CD4-positive, CD25-positive, alpha-beta regulatory T cell (primary cell): ENCODE results near the gene ATP2B2. TPM values are rescaled to one million over a fixed set of nuclear protein-coding genes. Genes with fewer than 3 reads are reported as not detected.
"Not testable (repeated sequence)": the region's sequence is repeated elsewhere in the genome, so short reads cannot be mapped to it uniquely, and the experiment has no call there.

Experiments used
- ATAC-seq, 2 donors: fragments of 150-1000 bp; cut with Tn5 transposase; one replicate each; pipeline ENCODE4 v1.10.0; 2021; ENCODE audit warnings: low read depth in 2 of 2, moderate number of reproducible peaks in 2 of 2, moderate library complexity in 1 of 2
- DNase-seq, 3 donors: peaks; one replicate each; pipeline versions ENCODE4 v3.0.0 to v3.0.0-alpha.2; 2012 to 2022; ENCODE audit warnings: mixed read lengths in 1 of 3
- H3K27ac ChIP-seq: one replicate; pipeline ENCODE4 v1.7.0; 2013; ENCODE audit warnings: mild to moderate bottlenecking, low read length; ENCODE audit not compliant: insufficient read depth, poor library complexity, severe bottlenecking
- H3K27me3 ChIP-seq: one replicate; pipeline ENCODE4 v1.7.0; 2013; ENCODE audit warnings: low read length; ENCODE audit not compliant: control insufficient read depth, insufficient read depth
- H3K36me3 ChIP-seq: one replicate; pipeline ENCODE4 v1.7.0; 2013; ENCODE audit warnings: mild to moderate bottlenecking, low read length, moderate library complexity; ENCODE audit not compliant: control insufficient read depth, insufficient read depth
- H3K4me1 ChIP-seq: 2 replicates; pipeline ENCODE4 v1.7.0; 2013; ENCODE audit warnings: mild to moderate bottlenecking, low read length; ENCODE audit not compliant: insufficient read depth, control insufficient read depth, poor library complexity, severe bottlenecking
- H3K4me3 ChIP-seq: one replicate; pipeline ENCODE4 v1.7.0; 2013; ENCODE audit warnings: low read depth, mild to moderate bottlenecking, low read length, moderate library complexity
- H3K9me3 ChIP-seq, 2 experiments: 1 replicate in 1 of 2; 2 replicates in 1 of 2; pipeline ENCODE4 v1.7.0; 2013; ENCODE audit warnings: low read length in 2 of 2, mild to moderate bottlenecking in 1 of 2, moderate library complexity in 1 of 2; ENCODE audit not compliant: control insufficient read depth in 2 of 2
- H3K27ac Mint-ChIP-seq, 3 donors: one replicate each; pipeline ENCODE4 v1.8.0; 2020 to 2022; ENCODE audit warnings: mild to moderate bottlenecking in 3 of 3, mixed read lengths in 3 of 3, moderate library complexity in 2 of 3
- H3K27me3 Mint-ChIP-seq: one replicate; pipeline ENCODE4 v1.8.0; 2022; ENCODE audit warnings: mild to moderate bottlenecking, mixed read lengths
- H3K36me3 Mint-ChIP-seq: one replicate; pipeline ENCODE4 v1.8.0; 2020; ENCODE audit warnings: mixed read lengths
- H3K4me1 Mint-ChIP-seq, 4 donors: one replicate each; pipeline ENCODE4 v1.8.0; 2020 to 2022; ENCODE audit warnings: mixed read lengths in 4 of 4, mild to moderate bottlenecking in 1 of 4
- H3K4me3 Mint-ChIP-seq, 4 donors: one replicate each; pipeline ENCODE4 v1.8.0; 2020 to 2022; ENCODE audit warnings: mild to moderate bottlenecking in 4 of 4, mixed read lengths in 4 of 4, moderate library complexity in 3 of 4
- H3K9me3 Mint-ChIP-seq, 7 donors: one replicate each; pipeline ENCODE4 v1.8.0; 2020 to 2022; ENCODE audit warnings: mixed read lengths in 7 of 7, mild to moderate bottlenecking in 3 of 7, moderate library complexity in 2 of 7
- polyA plus RNA-seq, 4 donors: library from polyadenylated mRNA; unstranded; fragments of 300-500 nt; fragmentation: Illumina TruSeq; gene quantifications; one replicate each; pipeline ENCODE4 v1.2.3, GENCODE V29; 2021
- total RNA-seq: library from RNA; stranded (reverse); gene quantifications from one replicate; pipeline ENCODE4 v1.2.3, GENCODE V29; 2022

Gene ATP2B2
- total and polyA plus RNA-seq, 5 donors from 2014 or later = 0.13 TPM; not detected in 4

DNA sequence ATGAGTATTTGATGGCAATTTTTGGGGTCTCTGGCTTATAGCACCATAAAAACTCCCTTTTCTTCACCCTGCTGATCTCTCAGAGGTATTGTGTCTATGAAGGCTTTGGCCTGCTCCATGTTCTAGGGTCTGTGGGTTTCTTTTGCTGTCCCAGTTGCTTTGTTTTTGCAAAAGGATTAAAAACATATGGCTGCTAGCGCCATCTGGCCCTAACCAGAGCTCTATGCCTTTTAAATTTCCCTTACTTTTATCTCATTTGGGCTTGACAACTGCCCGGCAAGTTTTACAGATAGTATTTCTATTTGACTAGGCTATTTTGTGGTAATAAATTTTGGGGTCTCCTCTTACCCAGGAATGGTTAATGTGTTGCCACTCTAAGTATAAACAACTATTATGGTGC, 206.2 kb downstream of the ATP2B2 start:
- Mint-ChIP-seq H3K9me3 (no peaks in the 10 kb centered on the region), H3K27me3 (no peaks in the 10 kb centered on the region), H3K36me3 (peaks cover 41% of the 10 kb centered on the region), H3K27ac (peak overlapping the region; percentile 52 to 75 (median 54)), H3K4me3 (no peak overlapping the region), H3K4me1 (peaks cover 0 to 13% (median 8%) of the 10 kb centered on the region in 4 donors)
- Histone ChIP-seq H3K27ac (no peak overlapping the region), H3K4me3 (no peak overlapping the region), H3K27me3 (no peaks in the 10 kb centered on the region), H3K9me3 (no peaks in the 10 kb centered on the region), H3K36me3 (peaks cover 55% of the 10 kb centered on the region), H3K4me1 (no peaks in the 10 kb centered on the region)
- DNase-seq (no peak), ATAC-seq (no peak)

DNA sequence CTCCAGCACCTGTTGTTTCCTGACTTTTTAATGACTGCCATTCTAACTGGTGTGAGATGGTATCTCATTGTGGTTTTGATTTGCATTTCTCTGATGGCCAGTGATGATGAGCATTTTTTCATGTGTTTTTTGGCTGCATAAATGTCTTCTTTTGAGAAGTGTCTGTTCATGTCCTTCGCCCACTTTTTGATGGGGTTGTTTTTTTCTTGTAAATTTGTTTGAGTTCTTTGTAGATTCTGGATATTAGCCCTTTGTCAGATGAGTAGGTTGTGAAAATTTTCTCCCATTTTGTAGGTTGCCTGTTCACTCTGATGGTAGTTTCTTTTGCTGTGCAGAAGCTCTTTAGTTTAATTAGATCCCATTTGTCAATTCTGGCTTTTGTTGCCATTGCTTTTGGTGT, 207.3 kb downstream of the ATP2B2 start:
- not testable (repeated sequence) for H3K27me3 ChIP-seq, H3K27me3 Mint-ChIP-seq, H3K27ac ChIP-seq, H3K4me1 ChIP-seq, ATAC-seq, H3K9me3 ChIP-seq, H3K4me3 ChIP-seq, H3K4me3 Mint-ChIP-seq, H3K9me3 Mint-ChIP-seq, DNase-seq, H3K27ac Mint-ChIP-seq
- Mint-ChIP-seq H3K4me1 (peaks cover 0 to 14% (median 10%) of the 10 kb centered on the region in 4 donors), H3K36me3 (peaks cover 34% of the 10 kb centered on the region)
- peaks cover 44% of the 10 kb centered on the region for H3K36me3 ChIP-seq

DNA sequence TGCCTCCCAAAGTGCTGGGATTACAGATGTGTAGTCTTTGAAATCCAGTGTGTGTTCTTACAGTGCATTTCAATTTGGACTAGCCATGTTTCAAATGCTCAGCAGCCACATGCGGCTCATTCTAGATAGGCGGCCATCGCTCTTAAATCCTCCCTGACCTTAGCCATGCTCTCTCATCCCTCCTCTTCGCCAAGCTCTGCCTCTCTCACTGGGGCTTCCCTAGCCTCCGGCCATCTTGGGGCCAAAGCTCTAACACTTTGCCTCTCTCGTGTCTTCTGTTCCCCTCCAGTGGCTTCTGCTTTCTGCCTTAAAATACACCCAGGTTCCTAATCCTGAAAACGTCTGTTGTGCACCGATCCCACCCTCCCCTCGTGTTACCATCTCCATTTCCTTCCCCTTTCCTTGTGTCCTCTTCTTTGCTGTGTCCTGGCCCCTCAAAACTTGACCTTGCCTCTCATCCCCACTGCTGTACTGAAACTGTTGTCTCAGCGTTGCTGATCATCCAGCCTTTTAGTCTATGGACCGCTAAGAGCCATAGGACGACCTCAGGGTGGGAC, 211.3 kb downstream of the ATP2B2 start:
- no peak overlapping the region for H3K4me3 ChIP-seq
- Mint-ChIP-seq H3K36me3 (peaks cover 13% of the 10 kb centered on the region), H3K4me3 (no peak overlapping the region), H3K27ac (peak overlapping the region in 1 of 3 donors; percentile 43), H3K27me3 (no peaks in the 10 kb centered on the region), H3K4me1 (peaks cover 0 to 13% (median 11%) of the 10 kb centered on the region in 4 donors), H3K9me3 (no peaks in the 10 kb centered on the region)
- no peaks in the 10 kb centered on the region for H3K27me3 ChIP-seq
- H3K36me3 ChIP-seq = peaks cover 13% of the 10 kb centered on the region
- ATAC-seq (no peak), DNase-seq (no peak)
- no peaks in the 10 kb centered on the region for H3K9me3 ChIP-seq
- H3K4me1 ChIP-seq = no peaks in the 10 kb centered on the region
- H3K27ac ChIP-seq = no peak overlapping the region

DNA sequence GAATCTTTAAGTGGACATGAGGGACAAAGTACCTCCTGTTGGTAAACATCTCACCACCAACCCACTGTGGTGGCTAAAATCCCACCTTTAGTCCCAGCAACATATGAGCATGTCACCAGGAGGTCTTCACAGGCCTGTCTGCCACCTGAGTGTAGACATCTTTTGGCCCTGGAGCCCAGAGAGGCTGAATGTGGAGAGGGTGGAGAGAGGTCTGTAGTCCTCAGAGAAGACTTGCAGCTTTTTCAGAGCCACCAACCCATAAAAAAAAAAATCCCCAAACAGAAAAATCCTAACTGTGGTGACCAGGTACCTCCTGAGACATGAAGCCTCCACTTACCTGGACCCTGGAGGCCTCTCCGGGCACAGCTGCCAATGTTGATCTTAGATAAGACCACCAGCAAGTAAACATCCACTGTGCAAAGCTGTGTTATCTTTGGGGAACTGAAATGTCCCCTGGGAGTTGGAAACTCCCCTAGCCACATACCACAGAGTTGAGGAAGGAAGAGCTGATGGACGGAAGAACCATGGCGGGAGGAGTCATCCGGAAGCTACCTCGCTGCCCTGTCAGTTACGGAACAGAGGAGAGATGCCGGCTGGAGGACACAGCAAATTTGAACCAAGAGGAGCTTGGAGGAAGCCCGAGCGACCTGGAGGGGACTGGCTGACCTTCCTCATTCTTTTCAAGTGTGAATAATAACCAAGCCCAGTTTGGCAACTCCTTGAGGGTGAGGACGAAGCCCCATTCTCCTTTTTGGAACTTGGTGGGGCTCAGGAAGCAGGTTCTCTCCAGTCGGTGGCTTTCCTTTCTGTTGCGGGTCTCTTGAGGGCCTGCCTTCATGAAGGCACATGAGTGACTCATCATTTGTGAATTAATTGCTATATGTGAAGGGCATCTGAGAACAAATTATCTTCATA, 212.6 kb downstream of the ATP2B2 start, which contains the start of gene GHRL:
TSS of gene GHRL (minus strand) at position 443 of the 915 bp plus-strand sequence. CDS start 2,767 bp downstream, outside the sequence.
- Histone ChIP-seq H3K27ac (no peak within 1 kb of the TSS), H3K4me1 (no peaks in the 10 kb centered on the region), H3K4me3 (no peak within 1 kb of the TSS), H3K36me3 (peaks cover 20% of the 10 kb centered on the region), H3K27me3 (no peaks in the 10 kb centered on the region), H3K9me3 (no peaks in the 10 kb centered on the region)
- no peak for DNase-seq
- Mint-ChIP-seq H3K36me3 (peaks cover 11% of the 10 kb centered on the region), H3K9me3 (no peaks in the 10 kb centered on the region), H3K4me3 (no peak within 1 kb of the TSS), H3K27me3 (no peaks in the 10 kb centered on the region), H3K27ac (peak within 1 kb of the TSS; percentile 59 to 71 (median 64)), H3K4me1 (peaks cover 0 to 12% (median 10%) of the 10 kb centered on the region in 4 donors)
- ATAC-seq = peak; percentile 17 to 49

DNA sequence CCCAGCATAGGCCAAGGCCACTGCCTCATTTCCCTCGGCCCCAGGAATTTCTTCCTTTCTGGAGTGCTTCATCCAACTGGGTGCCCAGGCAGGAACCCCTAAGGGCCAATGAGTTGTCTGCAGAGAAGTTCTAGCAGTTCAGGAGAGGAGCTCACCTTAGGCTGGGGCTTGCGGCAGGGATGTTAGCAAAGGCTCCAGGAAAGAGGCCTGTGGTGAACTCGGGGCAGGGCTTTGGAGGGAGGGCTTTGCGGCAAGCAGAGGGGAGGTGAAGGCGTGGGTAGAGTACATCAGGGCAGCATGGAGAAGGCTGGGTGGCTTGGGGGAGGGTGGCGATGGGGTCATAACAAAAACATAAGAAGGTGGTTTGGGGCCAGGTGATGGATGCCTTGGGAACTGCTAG, 213.7 kb downstream of the ATP2B2 start:
- DNase-seq = no peak
- Histone ChIP-seq H3K4me1 (no peaks in the 10 kb centered on the region), H3K27me3 (no peaks in the 10 kb centered on the region), H3K36me3 (peaks cover 25% of the 10 kb centered on the region), H3K4me3 (no peak overlapping the region), H3K9me3 (no peaks in the 10 kb centered on the region), H3K27ac (no peak overlapping the region)
- Mint-ChIP-seq H3K4me1 (peaks cover 7 to 17% (median 13%) of the 10 kb centered on the region in 4 donors), H3K27me3 (no peaks in the 10 kb centered on the region), H3K36me3 (peaks cover 5% of the 10 kb centered on the region), H3K4me3 (no peak overlapping the region), H3K27ac (peak overlapping the region in 2 of 3 donors; percentile 59 to 71), H3K9me3 (no peaks in the 10 kb centered on the region)
- no peak for ATAC-seq

DNA sequence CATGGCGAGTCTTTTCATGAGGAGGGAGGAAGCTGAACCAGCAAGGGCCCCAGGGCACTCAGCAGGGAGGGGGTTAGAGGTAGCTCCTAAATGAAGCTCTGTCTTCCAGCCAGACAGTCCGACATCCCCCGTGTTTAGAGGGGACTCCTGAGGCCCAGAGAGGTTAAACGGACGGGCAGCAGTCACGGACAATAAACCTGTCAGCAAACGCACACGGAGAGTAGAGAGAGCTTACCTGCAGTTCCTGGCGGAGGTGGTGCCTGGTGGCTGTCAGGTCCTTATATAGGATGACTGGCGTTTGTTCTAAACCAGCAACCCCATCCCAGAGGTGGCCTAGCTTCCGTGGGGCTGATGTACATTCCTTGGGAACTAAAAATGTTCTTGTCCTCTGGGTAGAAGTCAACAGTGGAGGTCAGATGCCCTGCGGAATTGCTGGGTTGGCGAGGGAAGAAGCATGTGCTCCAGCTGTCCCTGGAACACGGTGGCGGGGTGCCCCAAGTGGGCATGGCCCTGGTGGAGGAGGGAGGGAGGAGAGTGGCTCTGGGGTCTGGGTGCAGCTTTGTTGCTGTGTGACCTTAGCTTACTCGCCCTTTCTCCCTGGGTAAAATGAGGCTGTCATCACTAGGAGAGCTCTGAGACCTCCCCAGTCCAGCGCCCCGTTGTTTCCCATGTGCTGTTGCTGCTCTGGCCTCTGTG, 214.8 kb downstream of the ATP2B2 start:
- Histone ChIP-seq H3K4me3 (no peak overlapping the region), H3K36me3 (peaks cover 25% of the 10 kb centered on the region), H3K27ac (no peak overlapping the region), H3K9me3 (no peaks in the 10 kb centered on the region), H3K27me3 (no peaks in the 10 kb centered on the region), H3K4me1 (no peaks in the 10 kb centered on the region)
- DNase-seq = no peak
- H3K27me3 Mint-ChIP-seq = no peaks in the 10 kb centered on the region
- H3K27ac Mint-ChIP-seq = peak overlapping the region in 1 of 3 donors; percentile 43
- peaks cover 7 to 18% (median 14%) of the 10 kb centered on the region in 4 donors for H3K4me1 Mint-ChIP-seq
- no peaks in the 10 kb centered on the region for H3K9me3 Mint-ChIP-seq
- H3K4me3 Mint-ChIP-seq = no peak overlapping the region
- no peak for ATAC-seq
- peaks cover 3% of the 10 kb centered on the region for H3K36me3 Mint-ChIP-seq

DNA sequence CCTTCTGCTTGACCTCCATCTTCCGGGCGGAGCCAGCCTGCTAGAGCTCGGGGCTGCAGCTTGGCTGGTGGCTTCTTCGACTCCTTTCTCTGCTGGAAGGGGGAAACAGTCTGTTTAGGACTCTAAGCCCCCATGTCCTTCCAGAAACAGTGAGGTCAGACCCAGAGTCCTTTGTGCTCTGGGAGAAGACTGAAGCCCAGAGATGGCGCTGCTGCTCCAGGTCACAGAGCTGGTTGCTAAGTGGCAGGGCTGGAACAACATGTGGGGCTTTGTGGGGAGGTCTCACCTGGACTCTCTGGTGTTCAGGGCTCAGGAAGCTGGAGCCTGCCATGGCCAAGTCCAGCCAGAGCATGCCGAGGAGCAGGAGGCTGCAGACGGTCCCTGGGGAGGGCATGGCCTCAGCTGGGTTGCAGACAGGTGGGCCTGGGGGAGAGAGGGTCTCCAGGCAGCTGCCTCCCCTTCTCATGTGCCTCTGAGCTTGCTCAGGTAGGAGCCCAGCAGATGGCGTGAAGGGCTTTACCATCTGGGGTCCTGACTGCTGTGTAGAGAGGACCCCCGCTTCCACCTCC, 215.5 kb downstream of the ATP2B2 start:
- no peaks in the 10 kb centered on the region for H3K27me3 Mint-ChIP-seq
- no peak overlapping the region for H3K4me3 Mint-ChIP-seq
- H3K4me1 Mint-ChIP-seq = peaks cover 7 to 25% (median 14%) of the 10 kb centered on the region in 4 donors
- H3K36me3 Mint-ChIP-seq = peaks cover 3% of the 10 kb centered on the region
- no peaks in the 10 kb centered on the region for H3K9me3 Mint-ChIP-seq
- no peak for ATAC-seq
- Histone ChIP-seq H3K27ac (no peak overlapping the region), H3K4me1 (peaks cover 4% of the 10 kb centered on the region), H3K4me3 (no peak overlapping the region), H3K9me3 (no peaks in the 10 kb centered on the region), H3K36me3 (peaks cover 25% of the 10 kb centered on the region), H3K27me3 (no peaks in the 10 kb centered on the region)
- no peak for DNase-seq
- no peak overlapping the region for H3K27ac Mint-ChIP-seq
